Stomach (tissue), 4 donors: ENCODE data around the gene SPINT2.

ENCODE experiments used
- POLR2A ChIP-seq, 4 donors: fragments of 450-650 bp; IDR thresholded peaks; one replicate each; pipeline ENCODE4 v1.6.1; 2016; ENCODE audit warnings: antibody characterized with exemption in 4 of 4, control low read depth in 2 of 4, mild to moderate bottlenecking in 1 of 4, moderate library complexity in 1 of 4
- TF ChIP-seq, protein P1 (sequence below), 7 experiments: fragments of 450-650 bp in 4 of 7; fragments of 200-600 bp in 3 of 7; sonication (generic) in 3 of 7; IDR thresholded peaks; one replicate each; pipeline ENCODE4 v1.5.1; 2016 to 2019; ENCODE audit warnings: antibody characterized with exemption in 7 of 7, control low read depth in 2 of 7, mild to moderate bottlenecking in 1 of 7

DNA sequence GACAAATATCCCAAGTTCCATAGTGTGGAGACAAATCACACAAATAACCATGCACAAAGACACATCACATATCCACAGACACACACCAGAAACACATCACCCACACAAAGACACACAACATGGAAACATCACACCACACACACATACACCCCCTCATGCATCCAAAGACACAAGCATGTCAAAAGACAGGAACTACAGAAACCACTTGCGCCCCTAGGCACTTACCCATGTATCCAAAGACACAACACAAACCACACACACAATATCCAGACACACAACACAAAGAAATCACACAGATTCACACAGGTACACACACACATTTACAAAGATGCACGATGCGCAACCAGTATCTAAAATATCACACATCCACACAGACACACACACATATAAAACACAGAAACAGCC lies 41.3 kb upstream of the SPINT2 start:
- TF ChIP-seq, protein P1, sequence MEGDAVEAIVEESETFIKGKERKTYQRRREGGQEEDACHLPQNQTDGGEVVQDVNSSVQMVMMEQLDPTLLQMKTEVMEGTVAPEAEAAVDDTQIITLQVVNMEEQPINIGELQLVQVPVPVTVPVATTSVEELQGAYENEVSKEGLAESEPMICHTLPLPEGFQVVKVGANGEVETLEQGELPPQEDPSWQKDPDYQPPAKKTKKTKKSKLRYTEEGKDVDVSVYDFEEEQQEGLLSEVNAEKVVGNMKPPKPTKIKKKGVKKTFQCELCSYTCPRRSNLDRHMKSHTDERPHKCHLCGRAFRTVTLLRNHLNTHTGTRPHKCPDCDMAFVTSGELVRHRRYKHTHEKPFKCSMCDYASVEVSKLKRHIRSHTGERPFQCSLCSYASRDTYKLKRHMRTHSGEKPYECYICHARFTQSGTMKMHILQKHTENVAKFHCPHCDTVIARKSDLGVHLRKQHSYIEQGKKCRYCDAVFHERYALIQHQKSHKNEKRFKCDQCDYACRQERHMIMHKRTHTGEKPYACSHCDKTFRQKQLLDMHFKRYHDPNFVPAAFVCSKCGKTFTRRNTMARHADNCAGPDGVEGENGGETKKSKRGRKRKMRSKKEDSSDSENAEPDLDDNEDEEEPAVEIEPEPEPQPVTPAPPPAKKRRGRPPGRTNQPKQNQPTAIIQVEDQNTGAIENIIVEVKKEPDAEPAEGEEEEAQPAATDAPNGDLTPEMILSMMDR (IDR thresholded peaks at IDR 0.05) = no peak
- no peak for TF ChIP-seq POLR2A (IDR thresholded peaks at IDR 0.05)
